HepG2 (cell line): ENCODE results near the gene ALDH3A2. TPM values are rescaled to one million over a fixed set of nuclear protein-coding genes. Genes with fewer than 3 reads are reported as not detected.
A peak's percentile ranks its signal among the peaks of the same experiment; 100 is the strongest.

Experiments used
- DMAP1 ChIP-seq: IDR thresholded peaks from 2 replicates; pipeline ENCODE4 v1.6.1; 2016
- FOSL1 ChIP-seq: sonication (generic); formaldehyde crosslinking; IDR thresholded peaks from 2 replicates; pipeline ENCODE4 v1.9.0; 2021; ENCODE audit warnings: missing genetic modification reagents, borderline replicate concordance
- KDM2A ChIP-seq: sonication (generic); formaldehyde crosslinking; IDR thresholded peaks from 2 replicates; pipeline ENCODE4 v1.4.0; 2020; ENCODE audit warnings: low read depth, missing genetic modification reagents, borderline replicate concordance
- MAFK ChIP-seq, 2 experiments: IDR thresholded peaks in 1 of 2; conservative IDR thresholded peaks in 1 of 2; 2 replicates each; pipeline ENCODE4 v1.6.1; 2011; ENCODE audit warnings: improper control_type of control experiment in 2 of 2, low read length in 2 of 2
- NR2F6 ChIP-seq, 2 experiments: IDR thresholded peaks; 2 replicates each; pipeline ENCODE4 v1.6.1; 2016; ENCODE audit warnings: antibody characterized with exemption in 1 of 2, mild to moderate bottlenecking in 1 of 2
- PITX1 ChIP-seq: sonication (generic); formaldehyde crosslinking; IDR thresholded peaks from 2 replicates; pipeline ENCODE4 v1.5.1; 2020; ENCODE audit warnings: mild to moderate bottlenecking, missing genetic modification reagents
- SALL1 ChIP-seq: sonication (generic); formaldehyde crosslinking; IDR thresholded peaks from 2 replicates; pipeline ENCODE4 v1.8.0; 2022; ENCODE audit warnings: mild to moderate bottlenecking, missing genetic modification reagents
- SP1 ChIP-seq, 2 experiments: fragments of 450-650 bp in 1 of 2; sonication (generic) in 1 of 2; formaldehyde crosslinking in 1 of 2; IDR thresholded peaks; 2 replicates each; pipeline versions ENCODE4 v1.4.0 to v1.6.1; 2016 to 2020; ENCODE audit warnings: missing genetic modification reagents in 1 of 2
- SSRP1 ChIP-seq: IDR thresholded peaks from 2 replicates; pipeline ENCODE4 v1.6.1; 2016; ENCODE audit warnings: control low read depth
- STAG1 ChIP-seq: sonication (generic); formaldehyde crosslinking; IDR thresholded peaks from 2 replicates; pipeline ENCODE4 v1.4.0; 2020; ENCODE audit warnings: missing genetic modification reagents
- TBX2 ChIP-seq: sonication (generic); formaldehyde crosslinking; IDR thresholded peaks from 2 replicates; pipeline ENCODE4 v1.5.0; 2020; ENCODE audit warnings: missing genetic modification reagents, mild to moderate bottlenecking, borderline replicate concordance
- ZFP91 ChIP-seq: sonication (generic); formaldehyde crosslinking; IDR thresholded peaks from 2 replicates; pipeline ENCODE4 v1.9.0; 2022; ENCODE audit warnings: missing genetic modification reagents, mild to moderate bottlenecking, borderline replicate concordance
- ZMAT3 ChIP-seq: sonication (generic); formaldehyde crosslinking; conservative IDR thresholded peaks from 2 replicates; pipeline ENCODE4 v1.7.0; 2021; ENCODE audit warnings: missing genetic modification reagents
- ZMYM2 ChIP-seq: sonication (generic); formaldehyde crosslinking; IDR thresholded peaks from 2 replicates; pipeline ENCODE4 v1.8.0; 2022; ENCODE audit warnings: mild to moderate bottlenecking, missing genetic modification reagents
- ZMYM4 ChIP-seq: sonication (generic); formaldehyde crosslinking; IDR thresholded peaks from 2 replicates; pipeline ENCODE4 v1.8.1; 2023; ENCODE audit warnings: mild to moderate bottlenecking, missing genetic modification reagents
- ZNF263 ChIP-seq: sonication (generic); formaldehyde crosslinking; IDR thresholded peaks from 2 replicates; pipeline ENCODE4 v1.4.0; 2020; ENCODE audit warnings: missing genetic modification reagents
- ZNF383 ChIP-seq: sonication (generic); formaldehyde crosslinking; IDR thresholded peaks from 2 replicates; pipeline ENCODE4 v1.4.0; 2020; ENCODE audit warnings: missing genetic modification reagents, mild to moderate bottlenecking, borderline replicate concordance
- ZNF567 ChIP-seq: sonication (generic); formaldehyde crosslinking; IDR thresholded peaks from 2 replicates; pipeline ENCODE4 v1.8.1; 2023; ENCODE audit warnings: mild to moderate bottlenecking, missing genetic modification reagents, borderline replicate concordance
- polyA plus RNA-seq, 8 experiments: library from polyadenylated mRNA; depleted of rRNA in 3 of 8; stranded (reverse) in 7 of 8; unstranded in 1 of 8; fragments of >200 nt; fragmentation: Illumina TruSeq in 4 of 8; extraction: Trizol in 4 of 8; gene quantifications; 2 replicates each; pipeline versions ENCODE4 v1.2.1 to v1.2.3, GENCODE V29; 2011 to 2016; ENCODE audit warnings: low read depth in 4 of 8, missing spikeins in 1 of 8, mixed read lengths in 1 of 8; ENCODE audit not compliant: insufficient read depth in 1 of 8
- total RNA-seq, 5 experiments: library from RNA; depleted of rRNA; stranded (reverse); fragments of >200 nt; fragmentation: Illumina TruSeq; extraction: Trizol; gene quantifications; 2 replicates each; pipeline ENCODE4 v1.2.3, GENCODE V29; 2016; ENCODE audit warnings: low read depth in 1 of 5
- TF ChIP-seq, protein P1 (sequence below): fragments of 450-650 bp; IDR thresholded peaks from 2 replicates; pipeline ENCODE4 v1.6.1; 2016
- TF ChIP-seq, protein P2 (sequence below): sonication (generic); formaldehyde crosslinking; IDR thresholded peaks from 2 replicates; pipeline ENCODE4 v1.4.0; 2020; ENCODE audit warnings: missing genetic modification reagents; ENCODE audit errors: not compliant biosample characterization
- TF ChIP-seq, protein P3 (sequence below): IDR thresholded peaks from 2 replicates; pipeline ENCODE4 v1.4.0; 2020; ENCODE audit warnings: mild to moderate bottlenecking, missing genetic modification reagents

The ALDH3A2 gene
- total and polyA plus RNA-seq, 2 of the 13 experiments (the other 11 are each of a cell fraction or from before 2014, with no cell fraction given): 80.8 to 180 TPM

DNA sequence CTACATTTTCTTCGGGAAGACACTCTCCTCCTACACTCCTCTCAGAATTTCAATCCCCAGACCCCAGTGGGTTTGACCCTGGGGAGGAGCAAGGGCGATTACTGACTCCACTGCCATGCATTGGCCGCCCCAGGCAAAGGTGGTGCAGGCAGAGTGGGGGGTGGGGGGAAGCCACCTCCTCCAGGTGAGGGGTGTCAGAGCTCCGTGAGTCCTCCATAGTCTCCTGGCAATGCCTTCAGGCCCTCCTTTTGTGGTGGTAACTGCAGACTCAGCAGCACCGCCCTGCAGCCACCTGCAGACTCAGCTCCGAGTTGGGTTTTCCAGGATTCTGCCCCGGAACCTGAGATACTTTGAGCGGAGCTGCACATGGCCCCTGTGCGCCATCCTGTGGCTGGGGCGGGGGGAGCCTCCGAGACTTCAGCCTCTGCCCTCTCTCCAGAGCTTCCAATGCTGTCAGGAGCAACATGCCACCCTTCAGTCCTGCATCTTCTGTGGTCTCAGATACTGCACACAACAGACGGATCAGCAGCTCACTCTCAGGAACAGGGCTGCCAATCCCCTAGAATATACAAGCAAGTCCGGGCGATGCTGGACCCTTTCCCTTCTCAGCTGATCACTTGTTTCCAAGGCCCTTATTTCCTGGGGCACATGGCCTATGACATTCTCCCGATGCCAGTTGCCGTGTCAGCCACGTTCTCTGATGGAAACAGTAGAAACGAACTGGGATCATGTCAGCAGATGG is 70.2 kb downstream of the ALDH3A2 start (continued):
- no peak for TF ChIP-seq ZNF383 (CRISPR knock-in tag)
- 0 out of 2 replicates have a peak, but pooled peaks have one; percentile 2 for TF ChIP-seq NR2F6 (IDR thresholded peaks at IDR 0.05)
- no peak for TF ChIP-seq NR2F6 (CRISPR knock-in tag; IDR thresholded peaks at IDR 0.05)
- no peak for TF ChIP-seq SSRP1 (CRISPR knock-in tag)
- TF ChIP-seq MAFK (conservative IDR thresholded peaks at IDR 0.05 in 1 of 2, IDR thresholded peaks at IDR 0.05 in 1 of 2; ENCODE audit: low read length in 2 of 2): peak; percentile 39 to 52; a peak in 1 of 4 replicates
- TF ChIP-seq, protein P1, sequence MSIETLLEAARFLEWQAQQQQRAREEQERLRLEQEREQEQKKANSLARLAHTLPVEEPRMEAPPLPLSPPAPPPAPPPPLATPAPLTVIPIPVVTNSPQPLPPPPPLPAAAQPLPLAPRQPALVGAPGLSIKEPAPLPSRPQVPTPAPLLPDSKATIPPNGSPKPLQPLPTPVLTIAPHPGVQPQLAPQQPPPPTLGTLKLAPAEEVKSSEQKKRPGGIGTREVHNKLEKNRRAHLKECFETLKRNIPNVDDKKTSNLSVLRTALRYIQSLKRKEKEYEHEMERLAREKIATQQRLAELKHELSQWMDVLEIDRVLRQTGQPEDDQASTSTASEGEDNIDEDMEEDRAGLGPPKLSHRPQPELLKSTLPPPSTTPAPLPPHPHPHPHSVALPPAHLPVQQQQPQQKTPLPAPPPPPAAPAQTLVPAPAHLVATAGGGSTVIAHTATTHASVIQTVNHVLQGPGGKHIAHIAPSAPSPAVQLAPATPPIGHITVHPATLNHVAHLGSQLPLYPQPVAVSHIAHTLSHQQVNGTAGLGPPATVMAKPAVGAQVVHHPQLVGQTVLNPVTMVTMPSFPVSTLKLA: no peak
- TF ChIP-seq DMAP1 (CRISPR knock-in tag): no peak
- TF ChIP-seq ZNF567: no peak
- TF ChIP-seq, protein P2, sequence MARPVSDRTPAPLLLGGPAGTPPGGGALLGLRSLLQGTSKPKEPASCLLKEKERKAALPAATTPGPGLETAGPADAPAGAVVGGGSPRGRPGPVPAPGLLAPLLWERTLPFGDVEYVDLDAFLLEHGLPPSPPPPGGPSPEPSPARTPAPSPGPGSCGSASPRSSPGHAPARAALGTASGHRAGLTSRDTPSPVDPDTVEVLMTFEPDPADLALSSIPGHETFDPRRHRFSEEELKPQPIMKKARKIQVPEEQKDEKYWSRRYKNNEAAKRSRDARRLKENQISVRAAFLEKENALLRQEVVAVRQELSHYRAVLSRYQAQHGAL (CRISPR knock-in tag): no peak
- peak; percentile 91 for TF ChIP-seq STAG1 (CRISPR knock-in tag)
- TF ChIP-seq, protein P3, sequence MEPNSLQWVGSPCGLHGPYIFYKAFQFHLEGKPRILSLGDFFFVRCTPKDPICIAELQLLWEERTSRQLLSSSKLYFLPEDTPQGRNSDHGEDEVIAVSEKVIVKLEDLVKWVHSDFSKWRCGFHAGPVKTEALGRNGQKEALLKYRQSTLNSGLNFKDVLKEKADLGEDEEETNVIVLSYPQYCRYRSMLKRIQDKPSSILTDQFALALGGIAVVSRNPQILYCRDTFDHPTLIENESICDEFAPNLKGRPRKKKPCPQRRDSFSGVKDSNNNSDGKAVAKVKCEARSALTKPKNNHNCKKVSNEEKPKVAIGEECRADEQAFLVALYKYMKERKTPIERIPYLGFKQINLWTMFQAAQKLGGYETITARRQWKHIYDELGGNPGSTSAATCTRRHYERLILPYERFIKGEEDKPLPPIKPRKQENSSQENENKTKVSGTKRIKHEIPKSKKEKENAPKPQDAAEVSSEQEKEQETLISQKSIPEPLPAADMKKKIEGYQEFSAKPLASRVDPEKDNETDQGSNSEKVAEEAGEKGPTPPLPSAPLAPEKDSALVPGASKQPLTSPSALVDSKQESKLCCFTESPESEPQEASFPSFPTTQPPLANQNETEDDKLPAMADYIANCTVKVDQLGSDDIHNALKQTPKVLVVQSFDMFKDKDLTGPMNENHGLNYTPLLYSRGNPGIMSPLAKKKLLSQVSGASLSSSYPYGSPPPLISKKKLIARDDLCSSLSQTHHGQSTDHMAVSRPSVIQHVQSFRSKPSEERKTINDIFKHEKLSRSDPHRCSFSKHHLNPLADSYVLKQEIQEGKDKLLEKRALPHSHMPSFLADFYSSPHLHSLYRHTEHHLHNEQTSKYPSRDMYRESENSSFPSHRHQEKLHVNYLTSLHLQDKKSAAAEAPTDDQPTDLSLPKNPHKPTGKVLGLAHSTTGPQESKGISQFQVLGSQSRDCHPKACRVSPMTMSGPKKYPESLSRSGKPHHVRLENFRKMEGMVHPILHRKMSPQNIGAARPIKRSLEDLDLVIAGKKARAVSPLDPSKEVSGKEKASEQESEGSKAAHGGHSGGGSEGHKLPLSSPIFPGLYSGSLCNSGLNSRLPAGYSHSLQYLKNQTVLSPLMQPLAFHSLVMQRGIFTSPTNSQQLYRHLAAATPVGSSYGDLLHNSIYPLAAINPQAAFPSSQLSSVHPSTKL (CRISPR knock-in tag): no peak
- 0 out of 2 replicates have a peak, but pooled peaks have one; percentile 20 for TF ChIP-seq PITX1 (CRISPR knock-in tag)
- no peak for TF ChIP-seq FOSL1 (CRISPR knock-in tag)
- TF ChIP-seq ZFP91 (CRISPR knock-in tag): peak; percentile 52; the same call in 1 of the 2 replicates
- 0 out of 2 replicates have a peak, but pooled peaks have one; percentile 30 for TF ChIP-seq ZMYM2 (CRISPR knock-in tag)
- TF ChIP-seq ZMYM4 (CRISPR knock-in tag): no peak
- no peak for TF ChIP-seq ZMAT3 (CRISPR knock-in tag)
- TF ChIP-seq ZNF263 (CRISPR knock-in tag): 0 out of 2 replicates have a peak, but pooled peaks have one; percentile 28
- no peak for TF ChIP-seq SP1 (IDR thresholded peaks at IDR 0.05)
- TF ChIP-seq SP1 (CRISPR knock-in tag; IDR thresholded peaks at IDR 0.05): no peak
- peak; percentile 14; the same call in 1 of the 2 replicates for TF ChIP-seq SALL1 (CRISPR knock-in tag)
- peak; percentile 30; the same call in 1 of the 2 replicates for TF ChIP-seq KDM2A (CRISPR knock-in tag)
- peak; percentile 50; the same call in 1 of the 2 replicates for TF ChIP-seq TBX2
